GM21737 (cell line): ENCODE measurements around the gene CTNS.
A peak's percentile ranks its signal among the peaks of the same experiment; 100 is the strongest.

Source experiments
- ATAC-seq: cut with Tn5 transposase; IDR thresholded peaks from one replicate; pipeline ENCODE4 v1.9.1; 2021; ENCODE audit warnings: mild to moderate bottlenecking, moderate library complexity; ENCODE audit not compliant: unreplicated experiment

The CTNS gene

GRCh38 chr17:3636154-3636907, at the start of gene CTNS, which contains the start of gene SHPK:
Gene CTNS, plus strand, starts transcription at chr17:3636760. Its CDS starts 3,447 bp downstream, at chr17:3640207.
Gene SHPK, minus strand, starts transcription at chr17:3636250. Its CDS starts 31 bp downstream, at chr17:3636219.
- peak; percentile 94 for ATAC-seq

GRCh38 chr17:3589784-3590183, 46.8 kb upstream of the CTNS start:
- ATAC-seq = no peak

- no peak for ATAC-seq
Observed at GRCh38 chr17:3590231-3590630, 46.3 kb upstream of the CTNS start.

GRCh38 chr17:3590768-3591167, 45.8 kb upstream of the CTNS start:
- ATAC-seq = no peak

- ATAC-seq = no peak
Observed at GRCh38 chr17:3592216-3592860, 44.2 kb upstream of the CTNS start.

GRCh38 chr17:3593384-3593783, 43.2 kb upstream of the CTNS start:
- ATAC-seq = no peak

GRCh38 chr17:3594051-3594800, 42.3 kb upstream of the CTNS start:
- no peak for ATAC-seq

GRCh38 chr17:3594976-3595375, 41.6 kb upstream of the CTNS start:
- no peak for ATAC-seq

- no peak for ATAC-seq
Observed at GRCh38 chr17:3596804-3597464, 39.6 kb upstream of the CTNS start.

GRCh38 chr17:3598078-3598477, 38.5 kb upstream of the CTNS start:
- no peak for ATAC-seq

GRCh38 chr17:3600529-3601205, 35.9 kb upstream of the CTNS start:
- no peak for ATAC-seq

GRCh38 chr17:3602499-3602898, 34.1 kb upstream of the CTNS start:
- ATAC-seq = no peak

GRCh38 chr17:3603119-3603869, 33.3 kb upstream of the CTNS start:
- no peak for ATAC-seq

- ATAC-seq = no peak
Observed at GRCh38 chr17:3603870-3604259, 32.7 kb upstream of the CTNS start.

GRCh38 chr17:3609689-3610088, 26.9 kb upstream of the CTNS start:
- ATAC-seq = no peak

- ATAC-seq = no peak
Observed at GRCh38 chr17:3610523-3610922, 26.0 kb upstream of the CTNS start.

- no peak for ATAC-seq
Observed at GRCh38 chr17:3613124-3613523, 23.4 kb upstream of the CTNS start.

GRCh38 chr17:3615160-3615870, 21.2 kb upstream of the CTNS start:
- no peak for ATAC-seq

GRCh38 chr17:3621146-3621720, 15.3 kb upstream of the CTNS start:
- ATAC-seq = no peak
